Natural killer cell (primary cell): ENCODE results near the gene SH2D6. TPM values are rescaled to one million over a fixed set of nuclear protein-coding genes. Genes with fewer than 3 reads are reported as not detected.
"Not testable (repeated sequence)": the region's sequence is repeated elsewhere in the genome, so short reads cannot be mapped to it uniquely, and the experiment has no call there.

Experiments used
- ATAC-seq, 3 donors: fragments of 150-1000 bp in 2 of 3; fragments of 200-7000 bp in 1 of 3; cut with Tn5 transposase; 1 replicate in 1 of 3; 2 replicates in 2 of 3; pipeline ENCODE4 v1.10.0; 2021; ENCODE audit warnings: mild to moderate bottlenecking in 2 of 3, moderate library complexity in 2 of 3
- DNase-seq, 2 donors: peaks; one replicate each; pipeline versions ENCODE4 v3.0.0 to v3.0.0-alpha.2; 2013 to 2021; ENCODE audit warnings: mixed read lengths in 1 of 2
- H3K27ac ChIP-seq: one replicate; pipeline ENCODE4 v1.5.1; 2013; ENCODE audit warnings: mild to moderate bottlenecking, low read length
- H3K27me3 ChIP-seq: one replicate; pipeline ENCODE4 v1.6.1; 2013; ENCODE audit warnings: low read length; ENCODE audit not compliant: control insufficient read depth, insufficient read depth
- H3K36me3 ChIP-seq: one replicate; pipeline ENCODE4 v1.6.1; 2013; ENCODE audit warnings: low read length; ENCODE audit not compliant: control insufficient read depth, insufficient read depth
- H3K4me1 ChIP-seq: one replicate; pipeline ENCODE4 v1.6.1; 2013; ENCODE audit warnings: low read length; ENCODE audit not compliant: control insufficient read depth, insufficient read depth
- H3K4me3 ChIP-seq: one replicate; pipeline ENCODE4 v1.5.1; 2013; ENCODE audit warnings: low read length
- H3K9me3 ChIP-seq: one replicate; pipeline ENCODE4 v1.6.1; 2013; ENCODE audit warnings: low read length; ENCODE audit not compliant: control insufficient read depth, insufficient read depth
- H3K27ac Mint-ChIP-seq, 2 donors: one replicate each; pipeline ENCODE4 v1.8.0; 2022; ENCODE audit warnings: mild to moderate bottlenecking in 2 of 2, mixed read lengths in 2 of 2, moderate library complexity in 1 of 2
- H3K27me3 Mint-ChIP-seq, 2 donors: one replicate each; pipeline ENCODE4 v1.8.0; 2022; ENCODE audit warnings: low read depth in 2 of 2, mixed read lengths in 2 of 2
- H3K36me3 Mint-ChIP-seq: one replicate; pipeline ENCODE4 v1.8.0; 2022; ENCODE audit warnings: mixed read lengths
- H3K4me1 Mint-ChIP-seq, 2 donors: one replicate each; pipeline ENCODE4 v1.8.0; 2022; ENCODE audit warnings: mixed read lengths in 2 of 2
- H3K4me3 Mint-ChIP-seq: one replicate; pipeline ENCODE4 v1.8.0; 2022; ENCODE audit warnings: mild to moderate bottlenecking, moderate library complexity, mixed read lengths
- H3K9me3 Mint-ChIP-seq, 2 donors: one replicate each; pipeline ENCODE4 v1.8.0; 2022; ENCODE audit warnings: mixed read lengths in 2 of 2
- CTCF ChIP-seq: fragments of 200-600 bp; IDR thresholded peaks from one replicate; pipeline ENCODE4 v1.8.0; 2022; ENCODE audit warnings: antibody characterized with exemption
- WGBS: methylation state at CpG from one replicate; pipeline ENCODE4 v1.1.7; 2013; ENCODE audit warnings: missing lambda C conversion rate; ENCODE audit not compliant: insufficient coverage; 5-methylcytosine and 5-hydroxymethylcytosine counted together
- intact Hi-C: fragments of 100-400 bp; cut with micrococcal nuclease; formaldehyde crosslinking; loops from one replicate; pipeline ENCODE4 v1.14.2; 2022
- total RNA-seq, 4 donors: library from RNA; stranded (reverse); fragments of 120-200 nt in 1 of 4; gene quantifications; one replicate each; pipeline versions ENCODE4 v1.2.3 to v1.2.4, GENCODE V29; 2013 to 2022

SH2D6 gene
- total RNA-seq, 3 donors from 2014 or later (not counting 1 experiment from before 2014, with no cell fraction given) = 0.21 to 0.57 TPM; not detected in 1

- Mint-ChIP-seq H3K27ac (no peak overlapping the region), H3K4me3 (no peak overlapping the region), H3K9me3 (no peaks in the 10 kb centered on the region), H3K27me3 (no peaks in the 10 kb centered on the region), H3K36me3 (peaks cover 40% of the 10 kb centered on the region), H3K4me1 (no peaks in the 10 kb centered on the region)
- Histone ChIP-seq H3K4me3 (no peak overlapping the region), H3K36me3 (peaks cover 43% of the 10 kb centered on the region), H3K27me3 (no peaks in the 10 kb centered on the region), H3K27ac (no peak overlapping the region), H3K4me1 (no peaks in the 10 kb centered on the region), H3K9me3 (no peaks in the 10 kb centered on the region)
- intact Hi-C loops = no loop called here
- DNase-seq = no peak
- no peak for TF ChIP-seq CTCF
- 89% methylated on average over 1 of the region's 1 CpG for WGBS
- no peak for ATAC-seq
These were observed 38.5 kb upstream of the SH2D6 start for GRCh38 chr2:85380048-85380447.

GRCh38 chr2:85383151-85383550 lies 35.4 kb upstream of the SH2D6 start:
- DNase-seq, H3K4me3 ChIP-seq, ATAC-seq, H3K27me3 ChIP-seq, H3K9me3 Mint-ChIP-seq, H3K9me3 ChIP-seq, H3K4me1 ChIP-seq, H3K27ac Mint-ChIP-seq, intact Hi-C loops, H3K27ac ChIP-seq, H3K27me3 Mint-ChIP-seq, H3K4me1 Mint-ChIP-seq, H3K4me3 Mint-ChIP-seq: not testable (repeated sequence)
- peaks cover 29% of the 10 kb centered on the region for H3K36me3 ChIP-seq
- peaks cover 21% of the 10 kb centered on the region for H3K36me3 Mint-ChIP-seq
- 95% methylated on average over 3 of the region's 5 CpGs for WGBS

- TF ChIP-seq CTCF = no peak
- no peaks in the 10 kb centered on the region for H3K9me3 Mint-ChIP-seq
- no peak for ATAC-seq
- Histone ChIP-seq H3K4me3 (no peak overlapping the region), H3K9me3 (no peaks in the 10 kb centered on the region), H3K27ac (no peak overlapping the region), H3K4me1 (no peaks in the 10 kb centered on the region), H3K36me3 (peaks cover 22% of the 10 kb centered on the region), H3K27me3 (no peaks in the 10 kb centered on the region)
- H3K27ac Mint-ChIP-seq = no peak overlapping the region
- intact Hi-C loops = no loop called here
- H3K4me3 Mint-ChIP-seq = no peak overlapping the region
- no peak for DNase-seq
- H3K4me1 Mint-ChIP-seq = no peaks in the 10 kb centered on the region
- H3K36me3 Mint-ChIP-seq = peaks cover 14% of the 10 kb centered on the region
- no peaks in the 10 kb centered on the region for H3K27me3 Mint-ChIP-seq
- WGBS = 96% methylated on average over 4 of the region's 4 CpGs
These were observed 34.7 kb upstream of the SH2D6 start for GRCh38 chr2:85383850-85384249.

- H3K27me3 Mint-ChIP-seq = no peaks in the 10 kb centered on the region
These were observed 32.8 kb upstream of the SH2D6 start for GRCh38 chr2:85385746-85386145.

More at GRCh38 chr2:85385746-85386145, 32.8 kb upstream of the SH2D6 start:
- Histone ChIP-seq H3K4me3 (no peak overlapping the region), H3K9me3 (no peaks in the 10 kb centered on the region), H3K4me1 (no peaks in the 10 kb centered on the region), H3K36me3 (peaks cover 21% of the 10 kb centered on the region), H3K27me3 (no peaks in the 10 kb centered on the region), H3K27ac (no peak overlapping the region)
- no peaks in the 10 kb centered on the region for H3K36me3 Mint-ChIP-seq
- no peaks in the 10 kb centered on the region for H3K9me3 Mint-ChIP-seq
- ATAC-seq = no peak
- no peak for DNase-seq
- TF ChIP-seq CTCF = no peak
- intact Hi-C loops = no loop called here
- no peak overlapping the region for H3K4me3 Mint-ChIP-seq
- no peaks in the 10 kb centered on the region for H3K4me1 Mint-ChIP-seq
- 92% methylated on average over 2 of the region's 2 CpGs for WGBS
- H3K27ac Mint-ChIP-seq = no peak overlapping the region
